ENCODE data around the gene ING5. TPM values are rescaled to one million over a fixed set of nuclear protein-coding genes. Genes with fewer than 3 reads are reported as not detected.
"Not testable (repeated sequence)": the region's sequence is repeated elsewhere in the genome, so short reads cannot be mapped to it uniquely, and the experiment has no call there.

Gene ING5
- total RNA-seq, 8 experiments from 2014 or later, result 18.3 to 42.3 (median 28.3) TPM

DNA sequence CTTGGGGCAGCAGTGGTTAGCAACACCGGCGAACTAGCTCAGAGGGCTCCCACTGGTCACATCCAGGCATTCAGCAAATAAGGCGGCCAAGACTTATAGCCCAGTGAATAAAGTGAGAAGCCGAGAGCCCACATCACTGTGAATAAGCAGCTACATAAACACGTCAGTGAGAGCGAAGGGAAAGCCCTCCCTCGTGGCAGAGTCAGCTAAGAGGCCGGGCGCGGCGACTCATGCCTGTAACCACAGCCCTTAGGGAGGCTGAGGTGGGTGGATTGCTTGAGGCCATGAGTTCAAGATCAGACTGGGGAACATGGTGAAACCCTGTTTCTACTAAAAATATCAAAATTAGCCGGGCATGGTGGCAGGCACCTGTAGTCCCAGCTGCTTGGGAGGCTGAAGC is 37.8 kb downstream of the ING5 start:
- in situ Hi-C loops (cut with MboI; ENCODE audit: low pct_unique_long_range_greater_than_20kb in 2 of 9, low sequenced_read_pairs in 9 of 9, unreplicated experiment in 9 of 9), result no loop called here
- H3K4me3 ChIP-seq, result no peak overlapping the region
- H3K4me1 ChIP-seq (replicated peaks in 1 of 2), result no peaks in the 10 kb centered on the region
- 50 to 100% (median 88%) methylated on average over 1 to 9 of the region's 12 CpGs; no CpG with 5 or more reads in 3 of the 10 experiments for WGBS, 10 experiments
- H3K27ac ChIP-seq, result no peak overlapping the region
- no peak for ATAC-seq (replicated peaks in 6 of 8)

DNA sequence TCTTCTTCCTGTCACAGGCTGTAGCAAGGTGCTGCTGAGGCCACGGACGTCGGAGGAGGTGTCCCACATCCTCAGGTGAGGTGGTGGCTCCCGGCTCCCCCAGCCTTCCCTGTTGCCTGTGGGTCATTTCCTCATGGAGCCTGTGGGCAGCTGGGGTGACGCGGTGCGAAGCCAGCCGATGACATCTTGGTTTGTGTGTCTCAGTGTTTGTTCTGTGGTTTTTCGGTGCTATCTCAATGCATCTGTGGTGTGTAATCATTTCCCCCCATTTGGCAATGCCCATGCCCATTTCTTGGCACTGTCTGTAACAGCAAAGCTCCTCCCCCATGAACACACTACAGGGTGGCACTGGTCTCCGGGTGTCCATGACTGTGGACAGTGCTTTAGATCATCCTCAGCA is 39.2 kb downstream of the ING5 start:
- no peak overlapping the region for H3K4me3 ChIP-seq
- H3K27ac ChIP-seq, result no peak overlapping the region
- in situ Hi-C loops (cut with MboI; ENCODE audit: low pct_unique_long_range_greater_than_20kb in 2 of 9, low sequenced_read_pairs in 9 of 9, unreplicated experiment in 9 of 9), result no loop called here
- 50 to 100% (median 68%) methylated on average over 1 to 4 of the region's 10 CpGs; no CpG with 5 or more reads in 6 of the 10 experiments for WGBS, 10 experiments
- no peak for ATAC-seq (replicated peaks in 6 of 8)
- H3K4me1 ChIP-seq (replicated peaks in 1 of 2), result no peaks in the 10 kb centered on the region

DNA sequence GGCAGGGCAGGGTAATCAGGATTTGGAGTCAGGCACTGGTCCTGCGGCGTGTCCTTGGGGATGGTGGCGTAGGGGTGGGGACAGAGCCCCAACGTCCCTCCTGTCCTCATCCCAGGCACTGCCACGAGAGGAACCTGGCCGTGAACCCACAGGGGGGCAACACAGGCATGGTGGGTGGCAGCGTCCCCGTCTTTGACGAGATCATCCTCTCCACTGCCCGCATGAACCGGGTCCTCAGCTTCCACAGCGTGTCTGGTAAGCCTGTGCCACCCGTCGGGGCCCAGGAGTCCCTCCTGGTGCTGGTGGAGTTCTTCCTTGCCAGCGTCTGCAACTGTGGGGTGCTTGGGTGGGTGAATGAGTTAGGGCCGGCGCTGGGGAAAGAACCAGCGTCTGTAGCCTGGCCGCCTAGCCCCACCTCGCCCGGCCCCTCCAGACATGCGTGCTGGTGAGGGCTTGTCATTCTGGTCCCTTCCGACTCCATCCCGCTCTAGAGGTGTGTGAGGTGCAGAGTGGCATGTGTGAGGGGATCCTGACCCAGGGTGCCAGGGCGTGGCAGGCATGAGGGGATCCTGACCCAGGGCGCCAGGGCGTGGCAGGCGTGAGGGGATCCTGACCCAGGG is 40.6 kb downstream of the ING5 start:
- ATAC-seq (replicated peaks in 6 of 8), result peak in 1 of 8 experiments; percentile 7
- Histone ChIP-seq H3K27ac (no peak overlapping the region), H3K4me3 (no peak overlapping the region), H3K4me1 (replicated peaks in 1 of 2) (no peaks in the 10 kb centered on the region)
- 80 to 100% methylated on average over 1 to 2 of the region's 28 CpGs; no CpG with 5 or more reads in 8 of the 10 experiments for WGBS, 10 experiments
- in situ Hi-C loops (cut with MboI; ENCODE audit: low pct_unique_long_range_greater_than_20kb in 2 of 9, low sequenced_read_pairs in 9 of 9, unreplicated experiment in 9 of 9), result no loop called here

GRCh38 chr2:241743008-241743407 is 41.2 kb downstream of the ING5 start:
- ATAC-seq (replicated peaks in 6 of 8); H3K27ac ChIP-seq; H3K4me3 ChIP-seq; in situ Hi-C loops (cut with MboI; ENCODE audit: low pct_unique_long_range_greater_than_20kb in 2 of 9, low sequenced_read_pairs in 9 of 9, unreplicated experiment in 9 of 9); H3K4me1 ChIP-seq (replicated peaks in 1 of 2): not testable (repeated sequence)
- 60 to 100% methylated on average over 1 of the region's 15 CpGs; no CpG with 5 or more reads in 8 of the 10 experiments for WGBS, 10 experiments

DNA sequence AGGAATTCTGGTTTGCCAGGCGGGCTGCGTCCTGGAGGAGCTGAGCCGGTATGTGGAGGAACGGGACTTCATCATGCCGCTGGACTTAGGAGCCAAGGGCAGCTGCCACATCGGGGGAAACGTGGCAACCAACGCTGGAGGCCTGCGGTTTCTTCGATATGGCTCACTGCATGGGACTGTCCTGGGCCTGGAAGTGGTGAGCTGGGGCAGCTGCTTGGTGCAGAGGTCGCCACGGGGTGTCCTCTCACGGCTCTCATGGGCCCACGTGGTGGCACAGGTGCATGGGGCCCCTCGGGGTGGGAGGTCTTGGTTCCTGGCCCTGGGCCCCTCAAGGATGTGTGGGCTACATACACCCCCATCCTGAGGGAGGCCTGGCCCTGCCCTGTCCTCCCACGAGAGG is 41.8 kb downstream of the ING5 start:
- WGBS, 10 experiments, result 88 to 100% methylated on average over 3 to 6 of the region's 16 CpGs; no CpG with 5 or more reads in 8 of the 10 experiments
- Histone ChIP-seq H3K4me3 (no peak overlapping the region), H3K4me1 (replicated peaks in 1 of 2) (no peaks in the 10 kb centered on the region), H3K27ac (no peak overlapping the region)
- ATAC-seq (replicated peaks in 6 of 8), result no peak
- in situ Hi-C loops (cut with MboI; ENCODE audit: low pct_unique_long_range_greater_than_20kb in 2 of 9, low sequenced_read_pairs in 9 of 9, unreplicated experiment in 9 of 9), result no loop called here

DNA sequence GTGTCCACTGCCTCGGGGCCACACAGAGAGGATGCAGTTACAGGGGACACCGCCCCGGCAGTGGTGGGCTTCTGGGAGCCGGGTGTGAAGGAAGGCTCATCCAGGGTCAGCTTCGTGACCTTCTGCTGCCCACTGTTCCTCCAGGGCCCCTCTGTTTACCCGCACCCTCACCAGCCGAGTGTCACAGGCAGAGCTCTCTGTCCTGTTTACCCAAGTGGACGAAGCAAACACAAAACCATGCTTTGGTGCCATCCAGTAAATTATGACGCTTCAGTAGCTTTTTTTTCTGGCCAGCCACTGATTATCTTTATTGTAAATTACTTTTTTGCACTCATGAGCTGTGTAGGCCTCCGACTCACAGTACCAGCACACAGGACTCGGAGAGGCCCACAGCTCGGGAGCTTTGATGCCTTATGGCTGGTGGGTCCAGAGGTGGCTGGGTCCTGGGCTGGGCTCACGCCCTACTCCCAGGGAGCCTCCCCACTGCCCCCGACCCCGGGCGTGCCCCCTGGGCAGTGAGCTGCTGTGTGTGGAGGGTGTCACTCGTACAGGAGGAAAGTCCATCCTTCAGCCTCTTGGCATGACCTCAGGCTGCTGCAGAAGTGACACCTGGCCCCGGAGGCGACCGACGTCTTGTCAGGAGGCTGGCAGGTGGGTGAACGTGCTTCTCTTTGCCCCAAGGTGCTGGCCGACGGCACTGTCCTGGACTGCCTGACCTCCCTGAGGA is 42.4 kb downstream of the ING5 start:
- no peaks in the 10 kb centered on the region for H3K4me1 ChIP-seq (replicated peaks in 1 of 2)
- 60 to 100% (median 95%) methylated on average over 1 to 12 of the region's 24 CpGs; no CpG with 5 or more reads in 5 of the 10 experiments for WGBS, 10 experiments
- no peak overlapping the region for H3K27ac ChIP-seq
- in situ Hi-C loops (cut with MboI; ENCODE audit: low pct_unique_long_range_greater_than_20kb in 2 of 9, low sequenced_read_pairs in 9 of 9, unreplicated experiment in 9 of 9), result no loop called here
- H3K4me3 ChIP-seq, result no peak overlapping the region
- ATAC-seq (replicated peaks in 6 of 8), result peak in 1 of 8 experiments; percentile 12

GRCh38 chr2:241745276-241745675 is 43.4 kb downstream of the ING5 start:
- WGBS, 10 experiments, result 96 to 100% (median 100%) methylated on average over 1 to 11 of the region's 13 CpGs; no CpG with 5 or more reads in 5 of the 10 experiments
- Histone ChIP-seq H3K4me3 (no peak overlapping the region), H3K27ac (no peak overlapping the region), H3K4me1 (replicated peaks in 1 of 2) (no peaks in the 10 kb centered on the region)
- ATAC-seq (replicated peaks in 6 of 8), result no peak
- in situ Hi-C loops (cut with MboI; ENCODE audit: low pct_unique_long_range_greater_than_20kb in 2 of 9, low sequenced_read_pairs in 9 of 9, unreplicated experiment in 9 of 9), result no loop called here

DNA sequence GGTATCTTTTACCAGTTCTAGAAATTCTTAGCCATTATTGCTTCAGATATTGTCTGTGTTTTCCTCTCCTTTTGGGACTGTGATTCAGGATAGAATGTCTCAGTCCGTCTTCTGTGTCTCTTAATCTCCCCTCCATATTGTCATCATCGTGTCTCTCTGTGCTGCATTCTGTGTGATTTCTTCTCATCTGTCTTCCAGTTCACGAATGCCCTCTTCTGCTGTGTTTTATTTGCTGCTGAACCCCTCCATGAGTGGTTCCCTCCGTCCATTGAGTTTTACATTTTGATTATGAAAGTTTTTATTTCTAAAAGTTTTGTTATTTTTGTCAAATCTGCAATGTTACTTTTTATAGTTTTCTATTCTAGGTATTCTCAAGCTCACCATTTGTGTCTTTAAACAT is 44.2 kb downstream of the ING5 start:
- H3K27ac ChIP-seq, result no peak overlapping the region
- no peaks in the 10 kb centered on the region for H3K4me1 ChIP-seq (replicated peaks in 1 of 2)
- 85 to 100% (median 97%) methylated on average over 2 to 4 of the region's 4 CpGs; no CpG with 5 or more reads in 1 of the 10 experiments for WGBS, 10 experiments
- no peak overlapping the region for H3K4me3 ChIP-seq
- ATAC-seq (replicated peaks in 6 of 8), result no peak
- in situ Hi-C loops (cut with MboI; ENCODE audit: low pct_unique_long_range_greater_than_20kb in 2 of 9, low sequenced_read_pairs in 9 of 9, unreplicated experiment in 9 of 9), result no loop called here

DNA sequence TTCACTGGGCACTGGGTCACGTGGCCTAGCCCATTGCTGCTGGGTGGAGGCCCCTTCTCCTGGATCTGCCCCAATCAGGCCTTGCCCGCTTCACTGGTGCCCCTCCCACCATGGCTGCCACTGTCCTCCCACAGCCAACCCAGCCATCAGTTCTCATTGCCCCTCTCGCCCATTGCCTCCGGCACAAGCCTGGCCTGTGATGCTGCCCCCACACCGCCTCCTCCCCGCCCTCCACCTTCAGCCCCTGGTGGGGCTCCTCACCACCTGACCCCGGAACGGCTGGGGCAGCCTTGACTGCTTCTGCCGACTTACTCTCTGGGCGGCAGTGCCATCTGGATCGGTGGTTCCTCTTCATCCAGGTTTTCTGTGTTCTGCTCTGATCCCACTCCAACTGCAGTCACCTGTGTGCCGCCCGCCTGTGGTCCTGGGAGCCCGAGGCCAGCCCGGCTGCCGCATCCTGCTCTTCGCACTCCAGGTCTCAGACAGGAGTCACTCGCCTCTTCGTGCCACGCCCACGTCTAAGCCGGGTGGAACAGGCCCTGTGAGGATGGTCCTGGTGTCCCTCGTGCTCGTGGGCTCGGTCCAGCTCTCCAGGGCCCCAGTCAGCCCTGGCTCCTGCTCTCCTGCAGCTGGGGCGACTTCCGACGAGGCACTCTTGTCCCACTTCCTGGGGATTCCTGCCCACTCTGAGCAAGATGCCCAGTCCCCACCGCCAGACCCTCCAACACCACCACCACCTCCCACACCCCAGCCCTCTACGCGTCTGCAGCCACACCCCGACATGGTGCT is 46.8 kb downstream of the ING5 start:
- H3K4me3 ChIP-seq, result no peak overlapping the region
- in situ Hi-C loops (cut with MboI; ENCODE audit: low pct_unique_long_range_greater_than_20kb in 2 of 9, low sequenced_read_pairs in 9 of 9, unreplicated experiment in 9 of 9), result no loop called here
- ATAC-seq (replicated peaks in 6 of 8), result peak in 2 of 8 experiments; percentile 6 to 15
- WGBS, 10 experiments, result 90% methylated on average over 4 of the region's 32 CpGs; no CpG with 5 or more reads in 9 of the 10 experiments
- no peak overlapping the region for H3K27ac ChIP-seq
- H3K4me1 ChIP-seq (replicated peaks in 1 of 2), result no peaks in the 10 kb centered on the region

GRCh38 chr2:241750076-241750840 is 48.4 kb downstream of the ING5 start:
- Histone ChIP-seq H3K4me3 (no peak overlapping the region), H3K4me1 (replicated peaks in 1 of 2) (no peaks in the 10 kb centered on the region), H3K27ac (no peak overlapping the region)
- in situ Hi-C loops (cut with MboI; ENCODE audit: low pct_unique_long_range_greater_than_20kb in 2 of 9, low sequenced_read_pairs in 9 of 9, unreplicated experiment in 9 of 9), result no loop called here
- ATAC-seq (replicated peaks in 6 of 8), result no peak
- WGBS, 10 experiments, result 50 to 100% (median 93%) methylated on average over 1 to 6 of the region's 22 CpGs; no CpG with 5 or more reads in 1 of the 10 experiments

- WGBS, 10 experiments, result 81 to 100% (median 91%) methylated on average over 1 to 11 of the region's 15 CpGs; no CpG with 5 or more reads in 3 of the 10 experiments
- no peak for ATAC-seq (replicated peaks in 6 of 8)
- H3K27ac ChIP-seq, result no peak overlapping the region
- no peak overlapping the region for H3K4me3 ChIP-seq
- in situ Hi-C loops (cut with MboI; ENCODE audit: low pct_unique_long_range_greater_than_20kb in 2 of 9, low sequenced_read_pairs in 9 of 9, unreplicated experiment in 9 of 9), result no loop called here
- H3K4me1 ChIP-seq (replicated peaks in 1 of 2), result no peaks in the 10 kb centered on the region
These were observed 49.3 kb downstream of the ING5 start for GRCh38 chr2:241751152-241751551.

DNA sequence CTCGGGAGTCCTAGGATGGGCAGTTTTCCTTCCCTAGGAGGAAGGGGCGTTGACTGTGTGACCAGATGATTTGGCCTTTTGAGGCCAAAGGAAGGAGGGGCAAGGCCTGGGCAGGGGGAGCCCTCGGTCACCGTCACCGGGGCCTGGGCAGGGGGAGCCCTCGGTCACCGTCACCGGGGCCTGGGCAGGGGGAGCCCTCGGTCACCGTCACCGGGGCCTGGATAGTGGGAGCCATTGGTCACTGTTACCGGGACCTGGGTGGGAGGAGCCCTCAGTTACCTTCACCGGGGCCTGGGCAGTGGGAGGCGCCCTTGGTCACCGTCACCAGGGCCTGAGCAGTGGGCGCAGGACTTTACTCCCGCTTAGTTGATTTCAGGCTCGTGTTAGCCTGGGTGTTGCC is 49.9 kb downstream of the ING5 start:
- in situ Hi-C loops (cut with MboI; ENCODE audit: low pct_unique_long_range_greater_than_20kb in 2 of 9, low sequenced_read_pairs in 9 of 9, unreplicated experiment in 9 of 9), result no loop called here

More for the DNA sequence above, 49.9 kb downstream of the ING5 start:
- ATAC-seq (replicated peaks in 6 of 8), result no peak
- H3K4me3 ChIP-seq, result no peak overlapping the region
- no peaks in the 10 kb centered on the region for H3K4me1 ChIP-seq (replicated peaks in 1 of 2)
- no peak overlapping the region for H3K27ac ChIP-seq
- 80% methylated on average over 1 of the region's 18 CpGs; no CpG with 5 or more reads in 9 of the 10 experiments for WGBS, 10 experiments
